Upper lobe of right lung (tissue), 1 donor: ENCODE results near the gene IRF6. TPM values are rescaled to one million over a fixed set of nuclear protein-coding genes. Genes with fewer than 3 reads are reported as not detected.

Experiments
- ATAC-seq: fragments of 200-7000 bp; cut with Tn5 transposase; one replicate; pipeline ENCODE4 v1.9.1; 2020; ENCODE audit warnings: mild to moderate bottlenecking, moderate library complexity
- DNase-seq: peaks from one replicate; pipeline ENCODE4 v3.0.0-alpha.2; 2020
- H3K27ac ChIP-seq: fragments of 200-600 bp; one replicate; pipeline ENCODE4 v1.8.0; 2022
- H3K27me3 ChIP-seq: fragments of 200-600 bp; one replicate; pipeline ENCODE4 v1.8.0; 2022; ENCODE audit warnings: mild to moderate bottlenecking
- H3K36me3 ChIP-seq: fragments of 200-600 bp; one replicate; pipeline ENCODE4 v1.8.0; 2022
- H3K4me1 ChIP-seq: fragments of 200-600 bp; one replicate; pipeline ENCODE4 v1.8.0; 2022
- H3K4me3 ChIP-seq: fragments of 200-600 bp; one replicate; pipeline ENCODE4 v1.8.0; 2022; ENCODE audit warnings: mild to moderate bottlenecking
- H3K9me3 ChIP-seq: fragments of 200-600 bp; one replicate; pipeline ENCODE4 v1.8.0; 2022
- CTCF ChIP-seq: fragments of 200-600 bp; IDR thresholded peaks from one replicate; pipeline ENCODE4 v1.8.0; 2022; ENCODE audit warnings: antibody characterized with exemption
- intact Hi-C: fragments of 100-400 bp; cut with DNase I; formaldehyde crosslinking; loops from one replicate; pipeline ENCODE4 v1.11.0; 2022
- total RNA-seq: library from RNA; stranded (reverse); fragmentation: NEBNext Ultra II Directional; extraction: Animal tissue kit (Norgen Biotek cat#: 25700); gene quantifications from one replicate; pipeline ENCODE4 v1.2.1, GENCODE V29; 2021
- donor health status: DM: no; HTN: yes; CAD: no; lungs with severe emphysema.

Gene IRF6
- total RNA-seq, 1 donor from 2014 or later: 17.9 TPM

- DNase-seq: no peak
- peak; percentile 42 for ATAC-seq
- Histone ChIP-seq H3K9me3 (no peaks in the 10 kb centered on the region), H3K4me1 (no peaks in the 10 kb centered on the region), H3K27ac (no peak overlapping the region), H3K4me3 (no peak overlapping the region), H3K27me3 (no peaks in the 10 kb centered on the region), H3K36me3 (no peaks in the 10 kb centered on the region)
- intact Hi-C loops: no loop called here
- no peak for TF ChIP-seq CTCF
These were observed 44.8 kb downstream of the IRF6 start for GRCh38 chr1:209761011-209761635.

GRCh38 chr1:209759829-209760359, 46.0 kb downstream of the IRF6 start:
- Histone ChIP-seq H3K4me1 (peaks cover 7% of the 10 kb centered on the region), H3K27me3 (no peaks in the 10 kb centered on the region), H3K9me3 (no peaks in the 10 kb centered on the region), H3K4me3 (no peak overlapping the region), H3K27ac (no peak overlapping the region), H3K36me3 (no peaks in the 10 kb centered on the region)
- no peak for ATAC-seq
- intact Hi-C loops: no loop called here
- DNase-seq: no peak
- TF ChIP-seq CTCF: no peak

GRCh38 chr1:209758400-209758799, 47.5 kb downstream of the IRF6 start:
- no peaks in the 10 kb centered on the region for H3K9me3 ChIP-seq
- no peak for ATAC-seq
- intact Hi-C loops: no loop called here
- no peak for TF ChIP-seq CTCF
- DNase-seq: no peak
- no peak overlapping the region for H3K4me3 ChIP-seq
- H3K36me3 ChIP-seq: no peaks in the 10 kb centered on the region
- no peak overlapping the region for H3K27ac ChIP-seq
- H3K4me1 ChIP-seq: peaks cover 7% of the 10 kb centered on the region
- no peaks in the 10 kb centered on the region for H3K27me3 ChIP-seq

GRCh38 chr1:209756615-209757445, 49.1 kb downstream of the IRF6 start:
- DNase-seq: no peak
- H3K4me3 ChIP-seq: peak overlapping the region; percentile 41

More at GRCh38 chr1:209756615-209757445, 49.1 kb downstream of the IRF6 start:
- Histone ChIP-seq H3K36me3 (no peaks in the 10 kb centered on the region), H3K4me1 (peaks cover 7% of the 10 kb centered on the region), H3K27me3 (no peaks in the 10 kb centered on the region), H3K27ac (peak overlapping the region; percentile 32), H3K9me3 (no peaks in the 10 kb centered on the region)
- intact Hi-C loops: no loop called here
- peak; percentile 62 for ATAC-seq
- TF ChIP-seq CTCF: no peak
